A549 (cell line): ENCODE results near the gene MCM3AP.

Experiments
- CTCF ChIP-seq: fragments of >200 bp; sonication (Bioruptor Twin); formaldehyde crosslinking; IDR thresholded peaks from 3 replicates; pipeline ENCODE4 v1.5.1; 2016
- FOSB ChIP-seq: fragments of 250-450 bp; sonication (Bioruptor Pico); IDR thresholded peaks from 2 replicates; pipeline ENCODE4 v1.5.0; 2020; ENCODE audit warnings: mild to moderate bottlenecking, moderate library complexity
- HES2 ChIP-seq: fragments of >200 bp; sonication (Bioruptor Twin); formaldehyde crosslinking; IDR thresholded peaks from 2 replicates; pipeline ENCODE4 v1.6.1; 2016
- HEYL ChIP-seq: fragments of 250-450 bp; sonication (Bioruptor Pico); IDR thresholded peaks from 2 replicates; pipeline ENCODE4 v1.8.0; 2021; ENCODE audit warnings: mild to moderate bottlenecking, moderate library complexity
- KDM5A ChIP-seq: fragments of 200-600 bp; sonication (generic); IDR thresholded peaks from 2 replicates; pipeline ENCODE4 v1.6.1; 2016; ENCODE audit warnings: antibody characterized with exemption, mild to moderate bottlenecking
- MAX ChIP-seq: IDR thresholded peaks from 2 replicates; pipeline ENCODE4 v1.6.1; 2012
- MAZ ChIP-seq: fragments of 150-350 bp; IDR thresholded peaks from 2 replicates; pipeline ENCODE4 v1.6.1; 2014; ENCODE audit warnings: antibody characterized with exemption, low read depth, low read length, borderline replicate concordance
- MYC ChIP-seq: IDR thresholded peaks from 2 replicates; pipeline ENCODE4 v1.6.1; 2012; ENCODE audit warnings: mild to moderate bottlenecking, inconsistent platforms, low read length, improper control_type of control experiment, borderline replicate concordance
- PHF8 ChIP-seq: fragments of 200-600 bp; sonication (generic); IDR thresholded peaks from 2 replicates; pipeline ENCODE4 v1.6.1; 2016; ENCODE audit warnings: low read depth, mild to moderate bottlenecking, antibody characterized with exemption, moderate library complexity, borderline replicate concordance
- POLR2A ChIP-seq: IDR thresholded peaks from 2 replicates; pipeline ENCODE4 v1.6.1; 2012; ENCODE audit warnings: mild to moderate bottlenecking, low read length
- RFX5 ChIP-seq: fragments of 450-650 bp; IDR thresholded peaks from 2 replicates; pipeline ENCODE4 v1.7.1; 2014; ENCODE audit warnings: antibody characterized with exemption, mild to moderate bottlenecking, moderate library complexity
- SMC3 ChIP-seq: fragments of >200 bp; sonication (Bioruptor Twin); formaldehyde crosslinking; IDR thresholded peaks from 3 replicates; pipeline ENCODE4 v1.6.1; 2018; ENCODE audit warnings: inconsistent platforms
- USF2 ChIP-seq: fragments of 450-650 bp; IDR thresholded peaks from 2 replicates; pipeline ENCODE4 v1.6.1; 2014; ENCODE audit warnings: antibody characterized with exemption

- TF ChIP-seq MAX (no peak), CTCF (no peak), RFX5 (no peak), USF2 (no peak), SMC3 (no peak), KDM5A (no peak), MYC (no peak), HEYL (CRISPR knock-in tag) (no peak), HES2 (no peak), POLR2A (no peak), FOSB (no peak), PHF8 (no peak), MAZ (no peak)
Measured at GRCh38 chr21:46268371-46268770, 17.0 kb downstream of the MCM3AP start.
